NCI-H2081 treated with DMSO at 0.1 percent for 48 hours (cell line): ENCODE data around the gene TEX36.
"Not testable (repeated sequence)": the region's sequence is repeated elsewhere in the genome, so short reads cannot be mapped to it uniquely, and the experiment has no call there.

ENCODE experiments used
- DNase-seq: peaks from one replicate; lab custom pipeline; 2025; lab: John Stamatoyannopoulos, UW

Gene TEX36

DNA sequence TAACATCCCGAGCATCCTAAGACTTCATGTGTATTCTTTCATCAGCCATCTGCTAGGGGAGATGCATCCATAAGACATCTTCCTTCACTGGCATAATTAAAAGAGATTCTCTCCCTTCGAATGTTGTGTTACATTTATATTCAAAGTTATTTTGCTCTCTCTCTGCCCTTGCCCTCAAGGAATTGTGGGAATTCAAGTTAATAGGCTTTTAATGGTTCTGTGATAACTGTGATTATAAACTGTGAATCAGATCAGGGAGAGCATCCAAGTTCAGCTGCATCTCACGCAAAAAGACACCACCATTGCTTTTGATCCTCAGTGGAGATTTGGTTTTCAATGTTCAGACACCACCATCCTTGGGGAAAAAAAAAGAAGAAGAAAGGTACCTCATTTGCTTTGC lies 9.2 kb upstream of the TEX36 start:
- DNase-seq: no peak

DNA sequence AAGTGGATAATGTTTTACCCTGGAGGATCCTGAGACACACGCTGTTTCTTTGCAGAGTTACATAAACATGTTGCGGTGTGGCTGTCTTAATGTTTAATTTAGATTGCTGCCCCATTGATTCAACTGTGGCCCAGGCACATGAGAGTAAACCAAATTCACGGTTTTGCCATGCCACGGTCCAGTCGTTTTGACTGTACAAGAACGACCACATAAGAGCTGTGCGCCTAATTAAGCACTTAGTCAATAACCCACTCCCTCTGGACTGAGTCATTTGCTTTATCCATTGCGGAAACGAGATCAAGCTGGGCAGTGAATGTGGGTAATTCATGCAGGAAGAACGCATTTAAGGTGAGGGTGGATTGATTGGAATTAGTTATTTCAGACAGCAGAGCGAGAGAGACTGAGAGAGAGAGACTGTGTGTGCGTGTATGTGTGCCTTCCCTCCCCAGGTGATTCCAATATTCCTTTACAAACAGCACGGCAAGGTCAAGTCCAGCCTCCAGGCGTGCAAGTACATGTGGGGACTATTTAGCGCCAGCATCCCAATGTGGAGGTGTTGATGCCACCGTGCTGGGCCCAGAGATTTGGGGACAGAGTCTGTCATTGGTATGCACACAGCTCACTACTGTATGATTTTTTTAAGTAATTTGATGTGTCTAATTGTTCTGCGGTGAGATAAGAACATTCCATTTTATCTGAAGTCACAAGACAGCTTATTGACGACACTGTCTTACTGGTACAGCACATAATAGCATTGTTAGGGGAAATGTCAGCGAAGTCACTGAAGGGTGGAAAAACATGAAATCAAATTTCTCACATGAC lies 8.4 kb upstream of the TEX36 start:
- DNase-seq: no peak

DNA sequence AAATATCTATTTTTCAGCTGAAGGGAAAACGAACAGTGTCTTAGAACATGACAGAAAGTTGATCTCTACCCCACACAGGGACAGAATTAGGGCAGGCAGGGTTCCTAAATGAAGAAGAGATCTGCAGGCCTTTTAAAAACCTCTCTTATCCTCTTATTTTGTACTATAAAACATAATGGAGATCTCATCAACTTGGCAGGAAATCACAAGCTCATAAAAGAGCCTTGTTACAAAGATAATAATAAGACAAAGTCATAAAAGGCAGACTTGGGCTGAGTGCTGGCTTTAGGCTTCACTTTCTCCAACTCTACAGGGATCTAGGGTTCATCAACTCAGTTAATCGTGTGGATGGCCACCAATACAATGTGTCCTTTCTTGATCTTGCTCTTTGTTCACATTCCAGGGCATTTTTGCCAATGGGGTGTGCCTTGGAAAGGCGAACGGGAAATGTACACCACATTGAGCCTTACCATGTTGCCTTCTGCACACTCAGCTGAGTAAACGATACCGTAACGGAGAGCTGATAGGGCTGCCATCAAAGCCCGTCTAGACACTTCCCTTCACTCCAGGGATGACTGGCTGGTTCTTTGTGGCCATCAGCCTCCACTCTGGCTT lies 7.1 kb upstream of the TEX36 start:
- DNase-seq: no peak

DNA sequence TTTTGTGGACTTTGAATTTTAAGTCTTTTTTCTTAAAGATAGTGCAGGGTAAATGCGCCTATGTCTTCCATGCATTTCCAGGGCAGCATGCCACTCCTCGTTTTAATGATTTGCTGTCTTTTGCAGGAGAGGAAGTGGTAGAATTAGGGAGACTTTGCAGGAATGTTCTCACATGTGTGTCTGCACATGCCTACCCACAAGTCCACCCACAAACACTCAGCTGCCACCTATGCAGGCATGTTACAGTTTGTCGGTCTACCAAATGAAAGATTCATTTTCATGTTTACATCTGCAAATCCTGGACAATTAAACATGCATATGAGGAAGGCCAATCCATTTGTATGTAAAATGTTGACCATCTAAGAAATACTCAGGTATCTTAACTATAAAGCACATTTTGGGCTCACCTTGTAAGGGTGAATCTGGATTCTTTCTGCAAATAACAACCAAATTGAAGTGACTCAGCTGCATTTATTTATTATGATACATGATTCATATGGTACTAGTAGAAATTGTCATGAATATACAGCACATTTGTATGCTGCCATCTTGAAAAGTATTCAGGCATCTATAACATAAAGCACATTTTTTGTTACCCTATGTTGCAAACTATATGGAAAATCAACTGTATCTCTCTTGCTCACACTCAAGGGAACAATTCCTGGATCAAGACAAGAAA lies 4.7 kb upstream of the TEX36 start:
- no peak for DNase-seq

DNA sequence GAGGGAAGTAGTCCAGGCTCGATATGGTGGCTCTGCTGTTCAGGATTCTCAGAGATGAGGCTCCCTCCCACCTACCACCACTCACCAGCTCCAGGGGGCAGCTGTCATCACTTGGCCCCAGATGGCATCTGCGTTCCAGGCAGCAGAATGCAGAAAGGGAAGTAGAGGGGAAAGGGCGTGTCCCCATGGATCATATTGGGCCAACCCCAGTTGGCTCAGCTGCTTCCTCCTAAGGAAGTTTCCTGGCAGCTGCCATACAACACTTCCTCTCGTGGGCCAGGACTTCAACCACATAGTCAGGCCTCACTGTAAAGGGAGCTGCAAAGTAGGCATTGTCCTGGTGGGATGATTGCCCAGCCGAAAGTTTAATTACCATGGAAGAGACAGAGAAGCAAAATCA lies 1.6 kb upstream of the TEX36 start:
- no peak for DNase-seq

DNA sequence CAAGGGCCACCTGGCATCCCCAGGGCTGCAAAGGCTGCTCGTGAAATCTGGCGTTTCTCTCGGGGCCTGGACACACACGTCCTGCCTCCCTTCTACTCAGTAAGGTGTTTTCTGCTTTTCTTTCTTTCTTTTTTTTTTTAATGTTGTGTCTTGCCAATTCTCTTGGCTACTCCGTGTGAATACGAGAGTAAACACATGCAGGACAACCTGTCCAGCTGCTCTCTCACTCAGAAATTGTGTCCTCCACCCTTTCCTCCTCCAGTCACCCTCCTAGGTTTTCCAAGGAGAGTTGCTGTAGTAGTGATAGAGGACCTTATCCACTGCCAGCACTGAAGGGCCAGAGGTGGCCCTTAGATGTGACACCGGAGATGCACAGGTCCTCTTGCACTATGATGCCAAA lies 858 bp upstream of the TEX36 start:
- DNase-seq: no peak

DNA sequence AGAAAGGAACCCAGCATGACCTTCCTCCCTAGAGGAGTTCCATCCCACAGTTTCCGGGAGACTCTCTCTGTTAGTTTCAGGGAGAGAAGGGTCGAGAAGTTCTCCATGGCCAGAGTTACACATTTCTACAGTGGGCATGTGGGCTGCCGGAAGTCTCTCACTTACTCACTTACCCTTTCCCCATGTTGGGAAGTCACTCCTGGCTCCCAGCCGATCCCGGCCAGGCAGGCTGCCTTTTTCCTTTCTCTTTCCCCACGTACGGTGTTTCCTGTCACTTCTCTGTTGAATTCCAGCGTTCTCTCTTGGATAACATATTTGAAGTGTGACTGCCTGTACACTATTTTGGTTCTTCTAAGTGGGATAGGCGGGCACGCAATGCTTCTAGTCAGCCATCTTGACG lies 3.5 kb downstream of the TEX36 start:
- DNase-seq: no peak

DNA sequence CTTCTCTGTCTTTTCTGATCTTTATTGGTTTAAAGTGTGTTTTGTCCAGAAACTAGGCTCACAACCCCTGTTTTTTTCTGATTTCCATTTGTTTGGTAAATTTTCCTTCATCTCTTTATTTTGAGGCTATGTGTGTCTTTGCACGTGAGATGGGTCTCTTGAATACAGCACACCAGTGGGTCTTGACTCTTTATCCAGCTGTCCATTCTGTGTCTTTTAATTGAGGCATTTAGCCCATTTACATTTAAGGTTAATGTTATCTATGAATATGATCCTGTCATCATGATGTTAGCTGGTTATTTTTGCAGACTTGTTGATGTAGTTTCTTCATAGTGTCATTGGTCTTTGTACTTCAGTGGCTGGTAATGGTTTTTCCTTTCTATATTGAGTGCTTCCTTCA lies 10.1 kb downstream of the TEX36 start:
- no peak for DNase-seq

DNA sequence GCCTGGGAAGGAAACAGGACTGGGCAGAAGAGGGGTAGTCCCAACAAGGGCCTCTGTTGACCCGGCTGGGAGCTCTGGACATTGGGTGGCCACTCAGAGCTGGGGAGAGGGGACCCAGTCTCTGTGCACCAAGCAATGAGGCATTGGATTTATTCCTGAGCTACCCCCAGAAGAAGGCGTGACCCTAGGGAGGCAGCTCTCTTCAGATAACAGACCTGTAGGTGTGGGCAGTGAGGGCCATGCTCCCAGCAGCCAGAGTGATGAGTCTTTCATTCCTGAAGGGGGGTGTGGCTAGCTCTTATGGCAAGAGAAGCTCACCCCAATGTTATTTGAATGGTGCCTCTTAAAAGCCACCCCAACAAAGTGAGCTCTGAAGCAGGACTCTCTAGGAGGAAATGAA lies 20.4 kb downstream of the TEX36 start:
- no peak for DNase-seq

DNA sequence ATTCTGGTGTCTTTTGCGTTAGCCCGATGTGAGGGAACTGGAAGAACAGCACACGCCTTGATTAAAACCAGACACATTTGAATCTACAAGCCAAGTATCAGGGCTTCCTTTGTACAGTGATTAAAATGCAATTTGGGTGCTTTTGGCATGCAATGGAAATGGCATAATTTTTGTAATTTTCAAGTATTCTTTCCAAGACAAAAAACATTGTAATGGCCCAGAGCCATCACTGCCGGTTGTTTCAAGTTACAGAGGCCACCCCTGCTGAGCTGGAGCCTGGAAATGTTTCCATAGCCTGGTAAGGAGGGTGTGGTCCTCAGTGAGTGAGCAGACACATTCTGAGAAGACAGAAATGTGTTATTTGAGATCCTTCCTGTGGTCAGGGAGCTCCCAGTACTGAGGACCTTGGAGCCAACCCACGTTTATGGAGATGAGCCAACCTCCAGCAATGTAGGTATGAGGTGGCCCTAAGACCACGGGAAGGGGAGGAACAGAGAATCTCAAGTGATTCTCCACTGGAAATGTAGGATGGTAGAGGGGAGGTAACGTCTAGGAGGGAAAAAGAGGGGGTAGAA lies 20.9 kb downstream of the TEX36 start:
- no peak for DNase-seq

DNA sequence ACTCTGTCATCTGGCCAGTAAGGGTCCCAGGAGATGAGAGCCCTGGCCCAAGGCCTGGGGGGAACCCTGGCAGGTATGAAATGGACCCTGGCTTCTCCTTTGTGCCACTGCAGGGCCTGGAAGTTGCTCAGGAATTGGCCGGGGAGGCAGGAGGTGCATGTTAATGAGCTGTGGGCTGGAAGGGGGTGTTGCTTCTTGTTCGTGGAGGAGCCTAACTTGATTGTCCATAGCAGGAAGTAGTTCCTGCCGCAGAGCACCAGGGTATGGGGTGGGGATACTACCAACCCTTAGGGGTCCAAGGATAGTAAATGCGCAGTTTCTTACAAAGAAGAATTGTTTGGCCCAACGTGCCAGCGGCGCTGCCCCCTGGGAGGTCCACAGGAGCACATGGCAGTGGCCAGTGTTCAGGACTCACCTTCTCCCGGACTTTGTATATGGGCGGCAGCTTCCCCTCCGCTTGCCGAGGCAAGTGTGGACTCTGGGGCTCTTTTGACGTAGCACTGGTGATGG lies 21.5 kb downstream of the TEX36 start:
- no peak for DNase-seq

DNA sequence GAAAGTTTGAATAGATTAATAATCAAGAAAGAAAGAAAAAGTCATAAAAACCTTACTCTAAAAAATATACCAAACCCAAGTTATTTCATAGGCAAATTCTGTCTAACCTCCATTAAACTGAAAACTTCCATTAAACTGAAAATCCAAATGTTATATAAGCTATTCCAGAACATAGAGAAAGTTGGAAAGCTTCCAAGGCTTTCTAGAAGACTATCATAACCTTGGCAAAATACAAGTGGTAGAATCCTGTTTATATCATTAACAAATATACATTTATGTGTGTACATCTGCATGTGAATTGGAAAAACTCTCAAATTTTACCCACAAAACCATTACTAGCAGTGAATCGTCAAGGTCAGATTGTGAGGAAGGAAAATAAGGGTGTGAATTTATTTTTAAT lies 23.9 kb downstream of the TEX36 start:
- no peak for DNase-seq

DNA sequence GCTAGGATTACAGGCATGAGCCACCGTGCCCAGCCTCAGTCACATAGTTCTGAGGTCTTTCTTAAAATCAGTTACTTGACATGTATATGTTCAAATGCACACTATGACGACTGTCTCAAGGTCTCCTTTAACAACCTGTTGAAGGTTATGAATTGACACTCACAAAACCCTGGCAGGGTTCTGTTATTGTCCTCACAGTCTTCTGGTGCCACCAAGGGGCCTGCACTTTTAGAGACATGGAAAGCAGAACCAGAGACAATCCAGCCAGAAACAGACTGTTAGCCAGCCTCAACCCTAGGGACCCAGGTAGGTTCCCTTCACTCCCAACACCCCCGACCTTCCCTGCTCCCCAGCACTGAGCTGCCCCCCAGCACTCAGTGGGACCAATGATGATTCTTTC lies 26.4 kb downstream of the TEX36 start:
- no peak for DNase-seq

DNA sequence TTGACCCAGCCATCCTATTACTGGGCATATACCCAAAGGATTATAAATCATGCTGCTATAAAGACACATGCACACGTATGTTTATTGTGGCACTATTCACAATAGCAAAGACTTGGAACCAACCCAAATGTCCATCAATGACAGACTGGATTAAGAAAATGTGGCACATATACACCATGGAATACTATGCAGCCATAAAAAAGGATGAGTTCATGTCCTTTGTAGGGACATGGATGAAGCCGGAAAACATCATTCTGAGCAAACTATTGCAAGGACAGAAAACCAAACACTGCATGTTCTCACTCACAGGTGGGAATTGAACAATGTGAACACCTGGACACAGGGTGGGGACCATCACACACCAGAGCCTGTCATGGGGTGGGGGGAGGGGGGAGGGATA lies 29.9 kb downstream of the TEX36 start:
- not testable (repeated sequence) for DNase-seq

DNA sequence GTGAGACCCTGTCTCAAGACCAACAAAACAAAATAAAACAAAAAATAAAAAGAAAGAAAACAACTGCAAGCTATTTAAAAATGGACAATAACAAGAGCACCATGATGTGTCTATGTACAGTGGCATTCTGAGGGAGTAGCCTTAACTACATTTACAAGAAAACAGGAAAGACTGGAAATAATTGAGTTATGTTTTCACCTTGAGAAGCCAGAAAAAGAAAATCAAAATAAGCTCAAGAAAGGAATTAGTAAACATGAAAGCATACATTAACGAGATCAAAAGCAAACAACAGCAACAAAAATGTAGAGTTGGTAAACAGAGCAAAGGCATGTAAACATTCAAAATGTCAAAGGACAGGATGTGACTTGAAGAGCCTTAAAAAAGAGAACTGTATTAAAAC lies 36.7 kb downstream of the TEX36 start:
- no peak for DNase-seq

DNA sequence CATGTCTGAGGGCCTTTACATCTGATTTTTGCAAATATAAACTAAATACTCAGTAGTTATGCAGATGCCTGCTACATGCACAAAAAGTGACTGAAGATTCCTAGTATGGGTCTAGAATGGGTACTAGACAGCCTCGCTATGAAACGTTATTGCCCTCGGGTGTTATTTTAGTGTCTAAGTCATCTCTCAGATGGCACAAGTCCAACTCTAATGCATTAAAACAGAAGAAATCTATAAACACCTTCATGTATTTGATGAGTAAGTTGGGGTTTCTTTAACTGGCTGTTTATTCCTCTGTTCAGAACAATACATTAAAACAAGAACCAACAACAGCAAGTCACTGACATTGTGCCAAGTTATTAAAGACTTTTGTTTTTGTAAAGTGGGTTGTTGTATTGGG lies 41.6 kb downstream of the TEX36 start:
- no peak for DNase-seq

DNA sequence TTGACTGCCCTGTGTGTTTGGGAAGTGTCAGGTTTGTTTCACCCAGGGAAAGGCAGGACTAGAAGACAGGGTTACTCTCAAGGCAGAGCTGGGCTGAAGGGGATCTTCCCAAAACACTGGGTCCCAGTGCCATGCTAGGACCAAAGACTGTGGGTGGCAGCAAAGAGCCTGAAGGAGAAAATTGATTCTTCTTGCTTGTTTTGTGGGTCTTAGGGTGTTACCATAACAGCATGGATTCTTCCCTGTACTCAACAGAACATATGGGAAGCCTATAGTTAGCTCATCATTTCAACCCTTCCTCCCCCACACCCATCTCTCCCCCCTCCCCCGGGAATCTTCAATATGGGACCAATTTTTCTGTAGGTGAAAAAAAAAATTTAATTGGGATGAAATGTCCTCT lies 42.3 kb downstream of the TEX36 start:
- no peak for DNase-seq

DNA sequence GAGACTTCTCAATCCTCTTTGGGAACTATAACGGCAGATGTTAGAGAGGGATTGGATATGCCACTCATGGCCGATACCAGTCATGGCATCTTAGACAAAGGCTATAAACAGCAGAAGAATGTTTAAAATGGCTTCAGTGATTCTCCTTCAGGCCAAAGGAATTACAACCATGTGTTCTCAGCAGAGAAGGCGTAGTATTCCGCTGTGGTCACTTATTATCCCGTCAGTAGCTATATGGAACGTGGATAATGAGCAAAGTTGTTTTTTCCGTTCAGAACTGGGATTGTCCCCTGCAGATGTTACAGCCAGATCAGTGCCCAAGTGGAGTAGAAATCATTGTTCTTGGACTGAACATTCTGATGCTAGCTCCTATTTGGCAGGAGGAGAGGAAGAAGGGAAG lies 43.1 kb downstream of the TEX36 start:
- DNase-seq: no peak

DNA sequence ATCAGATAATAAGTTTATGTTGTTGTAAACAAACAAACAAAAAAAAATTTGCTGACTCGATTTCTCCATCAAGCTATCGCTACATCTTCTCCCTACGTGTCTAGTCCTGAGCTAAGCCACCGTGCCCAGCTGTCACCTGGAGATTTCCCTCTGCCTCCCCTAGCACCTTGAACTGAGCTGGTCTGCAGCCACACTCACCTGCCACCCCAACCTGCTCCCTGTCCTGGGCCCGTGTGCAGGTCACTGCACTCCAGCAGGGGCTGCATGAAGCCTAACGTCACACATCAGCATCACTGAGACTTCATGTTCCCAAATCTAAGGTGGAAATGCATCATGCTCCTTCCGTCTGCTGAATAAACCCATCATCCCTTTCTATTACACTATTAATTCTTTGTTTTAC lies 44.4 kb downstream of the TEX36 start:
- DNase-seq: no peak

DNA sequence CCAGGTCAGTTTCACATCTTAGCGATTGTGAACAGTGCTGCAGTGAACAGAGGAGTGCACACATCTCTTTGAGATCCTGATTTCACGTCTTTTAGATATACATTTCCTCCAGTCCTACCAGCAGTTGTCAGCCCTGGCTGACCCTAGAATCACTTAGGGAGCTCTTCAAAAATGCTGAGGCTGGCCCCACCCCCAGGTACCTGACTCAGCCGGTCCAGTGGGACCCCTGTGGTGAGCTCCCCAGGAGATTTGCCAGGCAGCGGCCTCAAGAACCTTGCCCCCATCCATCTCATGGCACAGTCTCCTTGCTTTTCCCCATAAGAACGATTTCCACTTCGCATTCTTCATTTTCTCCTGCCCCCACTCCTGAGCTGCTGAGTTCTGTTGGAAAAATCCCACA lies 45.5 kb downstream of the TEX36 start:
- no peak for DNase-seq

DNA sequence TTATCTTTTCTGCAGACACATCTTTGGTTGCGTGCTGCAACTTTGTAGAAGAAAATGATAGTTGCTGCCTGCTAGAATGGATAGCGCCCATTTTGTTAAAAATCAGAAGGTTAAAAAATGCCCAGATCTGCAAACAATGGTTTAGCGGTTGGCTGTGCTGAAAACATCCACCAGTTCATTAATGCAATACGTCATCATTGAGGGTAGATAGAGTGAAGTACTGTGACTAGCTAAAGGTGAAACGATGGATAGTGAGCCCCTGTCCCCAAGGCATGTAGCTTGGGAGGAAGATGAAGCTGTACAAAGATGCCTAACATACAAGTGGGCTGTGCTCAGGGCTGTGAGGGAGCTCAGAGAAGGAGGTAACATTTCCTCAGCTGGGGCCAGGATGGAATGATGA lies 48.4 kb downstream of the TEX36 start:
- no peak for DNase-seq

DNA sequence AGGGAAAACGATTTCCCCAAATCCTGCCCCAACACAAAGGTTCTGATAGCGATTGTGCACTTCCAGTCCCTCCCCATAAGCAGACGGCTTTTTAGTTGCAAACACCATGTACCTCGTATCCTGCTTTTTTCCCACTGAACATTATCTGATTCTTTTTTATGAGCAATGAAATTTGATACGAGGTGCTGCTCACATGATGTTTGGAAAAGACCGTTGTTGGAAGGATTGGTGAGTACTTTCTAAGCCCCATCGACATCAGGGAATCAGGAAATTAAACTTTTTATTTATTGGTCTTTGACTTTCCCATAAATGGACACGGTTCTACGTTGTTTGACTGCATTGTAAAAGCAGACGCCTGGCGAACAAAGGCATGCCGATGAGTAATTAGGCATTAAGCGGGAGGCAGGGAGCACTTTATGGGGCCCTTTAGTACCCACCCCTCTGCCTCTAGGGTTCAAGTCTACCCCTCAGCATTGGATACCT lies 49.4 kb downstream of the TEX36 start:
- no peak for DNase-seq

DNA sequence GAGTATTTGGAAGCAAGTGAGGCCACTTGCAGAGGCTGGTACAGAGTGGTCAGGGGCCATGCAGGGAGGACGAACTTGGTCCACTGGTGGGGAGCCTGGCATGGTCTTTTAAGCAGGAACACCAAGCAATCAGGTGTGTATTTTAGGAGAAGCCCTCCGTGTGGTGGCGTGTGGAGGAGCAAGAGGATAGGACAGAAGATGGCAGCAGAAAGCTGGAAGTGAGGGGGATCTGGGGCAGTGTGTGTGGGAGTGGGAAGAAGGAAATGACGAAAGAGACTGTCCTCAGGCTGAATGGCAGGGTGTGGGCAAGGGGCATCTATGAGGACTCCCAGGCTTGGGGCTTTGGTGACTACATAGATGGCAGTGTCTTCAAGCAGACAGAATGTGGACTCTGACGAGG lies 51.2 kb downstream of the TEX36 start:
- DNase-seq: no peak
